Activated naive CD4-positive, alpha-beta T cell treated with anti-CD3 and anti-CD28 coated beads for 36 hours (primary cell): ENCODE results near the gene KIF19. TPM values are rescaled to one million over a fixed set of nuclear protein-coding genes. Genes with fewer than 3 reads are reported as not detected.

Source experiments
- CTCF ChIA-PET: fragments of 350-600 bp; sonication (Branson Sonifier 250); formaldehyde crosslinking; loops from one replicate; lab custom pipeline; 2021; ENCODE audit warnings: antibody characterized with exemption; lab: Charles Lee
- DNase-seq: peaks from one replicate; pipeline ENCODE4 v3.0.0-alpha.2; 2020
- H3K27ac Mint-ChIP-seq: one replicate; pipeline ENCODE4 v1.8.0; 2021; ENCODE audit warnings: mild to moderate bottlenecking, mixed read lengths
- H3K27me3 Mint-ChIP-seq: one replicate; pipeline ENCODE4 v1.8.0; 2021; ENCODE audit warnings: low read depth, mixed read lengths
- H3K36me3 Mint-ChIP-seq: one replicate; pipeline ENCODE4 v1.8.0; 2021; ENCODE audit warnings: low read depth, mixed read lengths
- H3K4me1 Mint-ChIP-seq: one replicate; pipeline ENCODE4 v1.8.0; 2021; ENCODE audit warnings: low read depth, mixed read lengths
- H3K4me3 Mint-ChIP-seq: one replicate; pipeline ENCODE4 v1.8.0; 2021; ENCODE audit warnings: mild to moderate bottlenecking, moderate library complexity, mixed read lengths
- H3K9me3 Mint-ChIP-seq: one replicate; pipeline ENCODE4 v1.8.0; 2021; ENCODE audit warnings: mixed read lengths
- intact Hi-C: fragments of 100-400 bp; cut with micrococcal nuclease; formaldehyde crosslinking; loops from one replicate; pipeline ENCODE4 v1.15.1; 2023
- total RNA-seq, 2 experiments: library from RNA; stranded (reverse); gene quantifications; one replicate each; pipeline ENCODE4 v1.2.3, GENCODE V29; 2021

The KIF19 gene
- total RNA-seq, 2 experiments from 2014 or later = not detected

DNA sequence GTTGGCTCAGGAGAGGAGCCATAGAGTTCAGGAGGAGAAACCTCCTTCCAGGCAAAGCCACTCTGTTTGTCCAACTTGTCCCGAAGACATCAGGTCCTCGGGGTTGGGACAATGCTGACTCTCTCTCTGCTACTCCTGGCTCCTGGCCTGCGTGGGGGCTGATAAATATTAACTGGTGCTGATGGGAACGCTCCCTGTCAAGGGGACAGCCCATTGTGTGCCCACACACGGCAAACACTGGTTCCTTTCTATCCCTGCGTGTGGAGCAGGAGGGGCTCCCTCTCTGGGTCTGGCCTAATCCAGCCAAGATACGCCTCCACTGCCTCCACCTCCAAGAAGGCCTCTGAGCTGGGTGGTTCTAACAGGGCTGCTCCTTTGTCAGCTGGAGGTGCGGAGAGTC is 4.4 kb downstream of the KIF19 start:
- no peaks in the 10 kb centered on the region for H3K9me3 Mint-ChIP-seq
- H3K27ac Mint-ChIP-seq = no peak overlapping the region
- no peaks in the 10 kb centered on the region for H3K36me3 Mint-ChIP-seq
- no peak overlapping the region for H3K4me3 Mint-ChIP-seq
- H3K27me3 Mint-ChIP-seq = peaks cover 14% of the 10 kb centered on the region
- no peak for DNase-seq
- intact Hi-C loops = no loop called here
- peaks cover 10% of the 10 kb centered on the region for H3K4me1 Mint-ChIP-seq
- CTCF ChIA-PET = interaction anchor here (2.5 kb wide), 1 partner anchor 30 kb away, joined by 6 read pairs; no protein-coding TSS in a partner anchor

DNA sequence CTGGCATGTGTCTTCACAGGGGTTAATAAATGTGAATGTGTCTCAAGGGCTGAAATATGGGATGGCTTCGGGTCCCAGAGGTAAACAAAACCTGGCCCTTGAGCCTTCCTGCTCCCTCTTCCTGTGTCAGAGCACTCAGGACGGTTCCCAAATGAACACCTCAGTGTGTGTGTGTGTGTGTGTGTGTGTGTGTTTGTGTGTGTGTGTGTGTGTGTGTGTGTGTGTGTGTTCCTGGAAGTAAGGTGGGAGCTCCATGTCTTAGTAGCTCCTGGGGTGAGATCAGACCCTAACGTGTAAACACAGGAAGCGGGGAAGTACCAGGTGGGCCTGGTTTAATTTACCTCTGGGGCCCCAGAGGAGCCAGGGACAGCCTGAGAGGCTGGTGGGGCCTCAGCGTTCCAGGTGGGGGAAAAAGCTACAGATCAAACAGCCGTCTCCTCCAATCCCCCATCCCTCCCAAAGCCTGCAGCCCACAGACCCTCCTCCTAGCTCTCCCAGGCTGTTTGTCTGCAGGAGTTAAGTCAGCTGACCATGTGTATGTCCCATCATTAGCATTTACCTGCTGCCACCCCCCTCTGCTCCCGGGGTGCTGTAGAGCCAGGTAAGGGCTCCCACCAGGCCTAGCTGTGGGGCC is 6.1 kb downstream of the KIF19 start:
- Mint-ChIP-seq H3K27ac (no peak overlapping the region), H3K4me1 (peaks cover 7% of the 10 kb centered on the region), H3K36me3 (no peaks in the 10 kb centered on the region), H3K27me3 (peaks cover 7% of the 10 kb centered on the region), H3K4me3 (no peak overlapping the region), H3K9me3 (no peaks in the 10 kb centered on the region)
- intact Hi-C loops = no loop called here
- CTCF ChIA-PET = interaction anchor here (2.5 kb wide), 1 partner anchor 31 kb away, joined by 6 read pairs; no protein-coding TSS in a partner anchor
- no peak for DNase-seq

DNA sequence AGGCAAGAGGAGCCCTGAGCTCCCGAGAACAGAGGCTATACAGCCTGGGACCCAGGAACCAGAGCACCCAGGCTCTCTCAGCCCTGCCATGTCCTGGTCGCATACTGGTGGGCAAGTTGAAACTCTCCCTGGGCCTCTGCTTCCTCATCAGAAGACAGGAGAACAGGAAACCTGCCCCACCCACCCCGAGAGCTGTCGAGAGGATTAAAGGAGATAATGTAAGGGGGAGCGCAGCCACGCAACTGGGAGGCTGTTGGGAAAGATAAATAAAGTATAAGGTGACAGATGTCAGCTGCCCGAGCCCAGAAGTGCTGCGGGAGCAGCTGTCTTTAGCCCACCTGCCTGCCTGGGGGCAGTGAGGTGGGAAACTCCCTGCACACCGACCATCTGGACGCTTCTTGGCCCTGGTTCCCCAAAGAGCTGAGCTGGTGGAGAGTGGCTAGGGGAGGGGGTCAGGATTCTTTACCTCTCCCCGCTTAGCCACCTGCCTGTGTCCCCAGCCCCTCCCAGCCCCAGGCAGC is 6.8 kb downstream of the KIF19 start:
- Mint-ChIP-seq H3K9me3 (no peaks in the 10 kb centered on the region), H3K4me3 (no peak overlapping the region), H3K36me3 (no peaks in the 10 kb centered on the region), H3K27ac (no peak overlapping the region), H3K4me1 (peaks cover 7% of the 10 kb centered on the region), H3K27me3 (peaks cover 4% of the 10 kb centered on the region)
- CTCF ChIA-PET = interaction anchor here (0.6 to 2.5 kb wide), 2 partner anchors 32 to 41 kb away, joined by 3 to 6 read pairs; no protein-coding TSS in a partner anchor
- intact Hi-C loops = no loop called here
- no peak for DNase-seq

DNA sequence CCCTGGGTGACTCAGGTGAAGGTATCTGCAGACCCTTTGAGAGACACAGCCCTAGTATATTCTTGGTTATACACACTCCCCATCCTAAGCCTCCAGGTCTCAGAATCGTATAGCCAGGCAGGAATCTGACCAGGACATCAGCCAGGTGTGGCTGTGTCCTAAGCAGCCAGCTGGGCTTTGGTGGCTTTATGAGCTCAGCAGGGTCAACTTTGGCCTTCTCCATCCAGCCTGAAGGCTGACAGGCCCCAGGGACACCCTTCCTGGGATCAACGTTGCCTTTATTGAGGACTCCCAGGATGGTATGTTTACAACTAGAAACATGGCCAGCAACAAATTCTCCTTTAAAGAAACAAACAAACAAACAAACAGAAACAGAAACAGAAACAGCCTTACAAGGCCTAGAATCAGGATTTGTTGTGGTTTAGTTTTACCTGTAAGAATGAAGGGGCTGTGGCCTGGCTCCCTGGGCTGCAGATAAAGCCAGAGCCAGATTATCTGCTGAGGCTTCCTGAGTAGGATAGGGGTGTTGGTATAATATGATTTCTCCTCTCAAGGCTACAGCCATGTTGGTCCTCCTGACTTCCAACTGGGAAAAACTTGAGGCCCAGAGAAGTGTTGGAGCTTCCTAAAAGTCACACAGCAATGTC is 8.5 kb downstream of the KIF19 start:
- peaks cover 1% of the 10 kb centered on the region for H3K4me1 Mint-ChIP-seq

DNA sequence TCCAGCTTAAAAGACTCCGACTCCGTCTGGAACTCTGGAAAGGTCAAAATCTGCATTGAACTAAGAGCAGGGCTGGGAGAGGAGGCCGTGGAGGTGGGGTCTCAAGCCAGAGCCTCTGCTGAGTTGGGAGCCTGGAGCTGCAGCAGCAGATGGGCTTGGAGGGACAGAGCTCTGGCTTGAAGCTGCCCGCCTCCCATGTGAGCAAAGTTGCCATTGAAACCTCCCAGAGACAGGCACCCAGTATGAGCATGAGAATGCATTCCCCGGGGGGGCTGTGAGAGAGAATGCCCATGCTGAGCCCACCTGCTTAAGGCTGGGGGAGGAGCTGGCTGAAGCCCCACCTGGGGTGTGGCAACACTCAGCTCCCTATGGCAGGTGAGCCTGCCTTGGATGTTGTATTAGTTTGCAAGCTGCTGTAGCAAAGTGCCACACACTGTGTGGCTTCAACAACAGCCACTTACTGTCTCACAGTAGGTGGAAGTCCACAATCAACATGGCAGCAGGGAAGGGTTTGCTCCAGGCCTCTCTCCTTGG is 9.6 kb downstream of the KIF19 start:
- no peaks in the 10 kb centered on the region for H3K4me1 Mint-ChIP-seq
- no peak for DNase-seq
- H3K36me3 Mint-ChIP-seq = no peaks in the 10 kb centered on the region
- no peaks in the 10 kb centered on the region for H3K27me3 Mint-ChIP-seq
- no peaks in the 10 kb centered on the region for H3K9me3 Mint-ChIP-seq
- H3K4me3 Mint-ChIP-seq = no peak overlapping the region
- intact Hi-C loops = no loop called here
- CTCF ChIA-PET = interaction anchor here (0.6 to 1.2 kb wide), 4 partner anchors 12 to 252 kb away, joined by 3 to 4 read pairs (median 3); no protein-coding TSS in a partner anchor
- H3K27ac Mint-ChIP-seq = no peak overlapping the region

More for the DNA sequence above, 8.5 kb downstream of the KIF19 start:
- Mint-ChIP-seq H3K27me3 (peaks cover 2% of the 10 kb centered on the region), H3K9me3 (no peaks in the 10 kb centered on the region), H3K4me3 (no peak overlapping the region), H3K36me3 (no peaks in the 10 kb centered on the region), H3K27ac (no peak overlapping the region)
- no peak for DNase-seq
- CTCF ChIA-PET = interaction anchor here (1.0 kb wide), 1 partner anchor 45 kb away, joined by 3 read pairs; no protein-coding TSS in a partner anchor
- intact Hi-C loops = no loop called here

DNA sequence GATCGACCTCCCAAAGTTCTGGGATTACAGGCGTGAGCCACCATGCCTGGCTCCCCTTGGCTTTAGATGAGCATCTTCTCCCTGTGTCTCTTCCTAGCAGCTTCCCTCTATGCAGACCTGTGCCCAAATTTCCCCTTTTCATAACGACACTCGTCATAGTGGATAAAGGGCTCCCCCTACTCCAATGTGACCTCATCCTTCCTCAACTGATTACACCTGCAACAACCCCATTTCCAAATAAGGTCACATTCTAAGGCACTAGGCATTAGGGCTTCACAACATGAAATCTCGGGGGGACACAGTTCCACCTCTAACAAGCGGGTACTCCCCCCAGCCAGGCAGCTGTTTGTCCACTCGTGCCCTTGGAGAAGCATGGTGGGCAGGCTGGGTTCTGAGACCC is 10.3 kb downstream of the KIF19 start:
- intact Hi-C loops = no loop called here
- H3K4me3 Mint-ChIP-seq = no peak overlapping the region
- no peaks in the 10 kb centered on the region for H3K4me1 Mint-ChIP-seq
- H3K27ac Mint-ChIP-seq = no peak overlapping the region
- CTCF ChIA-PET = interaction anchor here (1.2 kb wide), 1 partner anchor 16 kb away, joined by 3 read pairs; no protein-coding TSS in a partner anchor
- no peaks in the 10 kb centered on the region for H3K9me3 Mint-ChIP-seq
- H3K27me3 Mint-ChIP-seq = no peaks in the 10 kb centered on the region
- H3K36me3 Mint-ChIP-seq = no peaks in the 10 kb centered on the region
- no peak for DNase-seq

DNA sequence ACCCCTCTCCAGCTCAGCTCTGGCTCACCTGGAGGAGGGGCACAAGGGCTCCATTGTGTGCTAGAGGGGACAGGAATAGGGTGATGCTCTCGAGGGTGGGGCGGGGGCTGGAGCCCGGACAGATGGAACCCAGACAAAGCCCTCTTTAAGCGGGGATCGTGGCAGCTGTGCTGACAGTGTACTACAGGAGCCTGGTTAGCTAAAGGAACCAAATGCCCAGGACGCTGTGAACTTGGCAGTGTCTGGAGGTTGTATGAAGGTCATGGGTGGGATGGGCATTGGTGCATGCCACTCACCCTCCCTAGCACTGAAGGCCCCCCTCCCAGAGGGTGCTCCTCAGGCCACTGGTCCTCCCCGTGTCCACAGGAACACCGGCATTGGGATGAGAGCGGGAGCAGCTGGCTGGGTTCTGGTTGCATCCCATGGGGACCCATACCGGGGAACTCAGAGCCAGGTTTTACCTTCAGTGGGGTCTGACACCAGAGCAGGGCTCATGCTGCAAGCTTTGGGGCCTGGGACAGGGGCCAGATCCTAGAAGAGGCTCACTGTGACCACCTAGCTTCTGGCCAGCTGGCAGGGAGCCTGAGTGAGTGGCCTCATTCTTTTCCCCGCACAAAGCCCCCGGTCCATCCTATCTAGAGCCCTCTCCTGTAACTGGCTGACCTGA is 11.9 kb downstream of the KIF19 start:
- Mint-ChIP-seq H3K9me3 (no peaks in the 10 kb centered on the region), H3K27me3 (no peaks in the 10 kb centered on the region), H3K4me1 (no peaks in the 10 kb centered on the region), H3K4me3 (no peak overlapping the region), H3K36me3 (no peaks in the 10 kb centered on the region), H3K27ac (no peak overlapping the region)
- CTCF ChIA-PET = interaction anchor here (1.6 kb wide), 1 partner anchor 30 kb away, joined by 5 read pairs; no protein-coding TSS in a partner anchor
- DNase-seq = no peak
- intact Hi-C loops = no loop called here

DNA sequence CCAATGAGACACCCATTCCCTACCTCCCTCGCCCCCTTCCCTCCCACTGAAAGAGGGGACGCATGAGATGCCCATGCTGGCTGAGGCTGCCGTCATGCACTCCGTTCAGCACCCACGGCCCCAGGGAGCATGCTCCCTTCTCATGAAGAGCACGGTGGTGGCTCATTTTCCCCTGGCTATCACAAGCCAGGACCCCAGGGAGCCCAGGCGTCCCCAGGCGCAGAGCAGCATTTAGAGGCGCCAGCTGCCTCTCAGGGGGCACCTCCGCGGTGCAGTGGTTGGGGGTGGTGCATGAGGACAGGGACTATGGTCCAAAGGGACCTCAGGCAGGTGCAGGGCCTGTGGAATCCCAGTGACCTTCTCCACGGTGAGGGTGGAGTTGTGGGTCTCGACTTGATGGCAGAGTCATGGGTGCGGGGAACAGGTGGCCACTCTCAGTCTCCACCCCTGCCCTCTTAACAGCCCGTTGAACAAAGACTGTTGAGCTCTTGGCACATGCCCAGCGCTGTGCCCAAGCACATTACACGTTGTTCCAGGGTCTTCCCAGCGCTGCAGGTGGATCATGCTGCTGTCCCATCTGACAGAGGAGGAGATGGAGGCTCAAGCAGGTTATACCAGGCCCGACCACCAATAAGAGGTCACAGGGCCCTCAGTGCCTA is 13.6 kb downstream of the KIF19 start:
- intact Hi-C loops = no loop called here
- DNase-seq = no peak
- Mint-ChIP-seq H3K9me3 (no peaks in the 10 kb centered on the region), H3K27me3 (no peaks in the 10 kb centered on the region), H3K4me1 (no peaks in the 10 kb centered on the region), H3K27ac (no peak overlapping the region), H3K36me3 (no peaks in the 10 kb centered on the region), H3K4me3 (no peak overlapping the region)
- CTCF ChIA-PET = no interaction called here

DNA sequence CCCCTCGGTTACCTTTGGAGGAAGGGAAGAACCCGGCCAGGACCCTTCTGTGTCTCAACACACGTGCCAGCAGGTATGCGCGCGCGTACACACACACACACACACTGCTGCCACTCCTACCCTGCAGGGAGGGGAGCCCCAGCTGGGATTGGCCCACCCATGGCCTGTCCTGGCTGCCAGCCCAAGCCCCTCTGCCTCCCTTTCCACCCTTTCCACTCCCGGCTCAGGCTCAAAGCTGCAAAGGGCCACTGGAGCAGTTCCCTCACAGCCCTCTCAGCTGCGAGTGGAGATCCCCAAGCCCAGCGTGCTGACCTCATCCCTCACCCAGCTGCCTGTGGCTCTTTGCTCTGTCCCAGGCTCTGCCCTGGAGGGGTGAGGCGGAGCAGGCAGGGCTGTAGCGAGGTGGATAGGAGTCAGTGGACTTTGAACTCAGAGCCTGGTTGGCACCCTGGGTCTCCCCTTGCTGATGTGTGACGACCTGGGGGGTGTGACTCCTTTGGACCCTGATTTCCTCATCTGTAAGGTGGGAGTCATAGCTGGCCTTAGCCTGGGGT is 14.5 kb downstream of the KIF19 start:
- DNase-seq = no peak
- Mint-ChIP-seq H3K27ac (no peak overlapping the region), H3K4me1 (no peaks in the 10 kb centered on the region), H3K36me3 (no peaks in the 10 kb centered on the region), H3K27me3 (no peaks in the 10 kb centered on the region), H3K4me3 (no peak overlapping the region), H3K9me3 (no peaks in the 10 kb centered on the region)
- intact Hi-C loops = no loop called here
- CTCF ChIA-PET = interaction anchor here (0.6 kb wide), 1 partner anchor 502 kb away, joined by 3 read pairs; no protein-coding TSS in a partner anchor

DNA sequence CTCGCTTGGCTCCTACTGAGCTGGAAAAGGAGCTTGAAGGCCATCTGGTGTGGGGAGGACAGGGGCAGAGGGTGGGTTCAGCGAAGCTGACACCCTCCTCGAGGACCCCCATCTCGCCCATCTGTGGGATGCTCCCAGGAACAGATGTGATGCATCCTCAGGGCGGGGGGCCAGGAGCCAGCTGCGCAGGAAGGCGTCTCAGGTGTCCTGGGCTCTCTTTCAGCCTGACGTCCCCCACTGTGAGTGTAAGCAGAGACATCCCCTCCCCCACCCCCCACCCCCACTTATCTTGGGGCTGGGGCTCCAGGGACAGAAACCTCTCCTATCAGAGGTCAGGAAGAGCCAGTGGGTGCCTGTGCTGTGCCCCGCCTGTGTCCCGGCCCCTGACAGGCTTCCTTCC is 16.2 kb downstream of the KIF19 start:
- no peaks in the 10 kb centered on the region for H3K36me3 Mint-ChIP-seq
- DNase-seq = no peak
- no peak overlapping the region for H3K4me3 Mint-ChIP-seq
- no peaks in the 10 kb centered on the region for H3K9me3 Mint-ChIP-seq
- intact Hi-C loops = no loop called here
- H3K4me1 Mint-ChIP-seq = no peaks in the 10 kb centered on the region
- CTCF ChIA-PET = no interaction called here
- no peaks in the 10 kb centered on the region for H3K27me3 Mint-ChIP-seq
- H3K27ac Mint-ChIP-seq = no peak overlapping the region

DNA sequence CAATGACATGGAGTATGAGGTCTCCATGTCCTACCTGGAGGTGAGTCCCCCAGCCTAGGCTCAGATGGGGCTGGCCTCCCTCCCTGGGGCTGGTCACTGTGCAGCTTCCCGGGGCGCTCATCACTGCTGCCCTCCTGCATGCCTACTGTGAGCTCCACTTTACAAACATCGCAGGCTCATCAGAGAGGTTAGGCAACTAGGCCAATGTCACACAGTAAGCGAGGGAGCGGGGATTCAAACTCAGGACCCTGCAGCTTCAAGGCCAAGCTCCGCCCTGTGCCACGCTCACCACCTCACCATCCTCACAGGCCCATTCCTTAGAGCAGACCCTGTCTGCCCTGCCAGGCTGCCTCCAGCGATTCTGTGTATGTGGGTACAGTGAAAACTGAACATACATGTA is 17.1 kb downstream of the KIF19 start:
- H3K4me3 Mint-ChIP-seq = no peak overlapping the region
- no peaks in the 10 kb centered on the region for H3K36me3 Mint-ChIP-seq
- no peak overlapping the region for H3K27ac Mint-ChIP-seq
- no peak for DNase-seq
- CTCF ChIA-PET = no interaction called here
- intact Hi-C loops = no loop called here
- no peaks in the 10 kb centered on the region for H3K27me3 Mint-ChIP-seq
- no peaks in the 10 kb centered on the region for H3K9me3 Mint-ChIP-seq
- H3K4me1 Mint-ChIP-seq = no peaks in the 10 kb centered on the region
